Measurements from ENCODE around the gene SLC17A1.

Gene SLC17A1, protein sequence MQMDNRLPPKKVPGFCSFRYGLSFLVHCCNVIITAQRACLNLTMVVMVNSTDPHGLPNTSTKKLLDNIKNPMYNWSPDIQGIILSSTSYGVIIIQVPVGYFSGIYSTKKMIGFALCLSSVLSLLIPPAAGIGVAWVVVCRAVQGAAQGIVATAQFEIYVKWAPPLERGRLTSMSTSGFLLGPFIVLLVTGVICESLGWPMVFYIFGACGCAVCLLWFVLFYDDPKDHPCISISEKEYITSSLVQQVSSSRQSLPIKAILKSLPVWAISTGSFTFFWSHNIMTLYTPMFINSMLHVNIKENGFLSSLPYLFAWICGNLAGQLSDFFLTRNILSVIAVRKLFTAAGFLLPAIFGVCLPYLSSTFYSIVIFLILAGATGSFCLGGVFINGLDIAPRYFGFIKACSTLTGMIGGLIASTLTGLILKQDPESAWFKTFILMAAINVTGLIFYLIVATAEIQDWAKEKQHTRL

GRCh38 chr6:25831532-25832306, at the start of gene SLC17A1:
SLC17A1 (minus strand) TSS chr6:25832052; CDS start chr6:25830557, 1,495 bp downstream.
- Histone ChIP-seq H3K9ac (ENCODE audit: low read length) (no peak within 1 kb of the TSS), H3F3A (ENCODE audit: insufficient read depth, low read length) (no peaks in the 10 kb centered on the region), H3K4me3 (ENCODE audit: low read length) (no peak within 1 kb of the TSS), H3K9me2 (replicated peaks; ENCODE audit: insufficient read depth, low read length) (no peaks in the 10 kb centered on the region), H3K27ac (ENCODE audit: low read length) (no peak within 1 kb of the TSS), H3K9me3 (replicated peaks; ENCODE audit: insufficient read depth, low read length) (no peaks in the 10 kb centered on the region), H3K4me2 (ENCODE audit: low read depth, low read length) (no peak within 1 kb of the TSS), H3K79me2 (ENCODE audit: low read length) (no peaks in the 10 kb centered on the region), H4K20me1 (ENCODE audit: insufficient read depth, low read length) (no peaks in the 10 kb centered on the region), H3K27me3 (replicated peaks; ENCODE audit: insufficient read depth, low read length) (no peaks in the 10 kb centered on the region), H2AFZ (ENCODE audit: low read length) (no peak within 1 kb of the TSS), H3K4me1 (ENCODE audit: low read length) (no peaks in the 10 kb centered on the region), H3K36me3 (replicated peaks; ENCODE audit: insufficient read depth, low read length) (no peaks in the 10 kb centered on the region)
- no peak for DNase-seq
- TF ChIP-seq CTCF (IDR thresholded peaks at IDR 0.05; ENCODE audit: low read length) (no peak), EZH2phosphoT487 (IDR thresholded peaks at IDR 0.05; ENCODE audit: low read length) (no peak), EZH2 (optimal IDR thresholded peaks at IDR 0.05; ENCODE audit: low read depth, low read length) (no peak)

- no peak overlapping the region for H3K4me3 ChIP-seq (ENCODE audit: low read length)
- H3K9me3 ChIP-seq (replicated peaks; ENCODE audit: insufficient read depth, low read length): no peaks in the 10 kb centered on the region
- H3K9ac ChIP-seq (ENCODE audit: low read length): no peak overlapping the region
- H3K27ac ChIP-seq (ENCODE audit: low read length): no peak overlapping the region
- H3K36me3 ChIP-seq (replicated peaks; ENCODE audit: insufficient read depth, low read length): no peaks in the 10 kb centered on the region
- H4K20me1 ChIP-seq (ENCODE audit: insufficient read depth, low read length): no peaks in the 10 kb centered on the region
- no peak for DNase-seq
- H3K79me2 ChIP-seq (ENCODE audit: low read length): no peaks in the 10 kb centered on the region
- no peaks in the 10 kb centered on the region for H3K9me2 ChIP-seq (replicated peaks; ENCODE audit: insufficient read depth, low read length)
- H3F3A ChIP-seq (ENCODE audit: insufficient read depth, low read length): no peaks in the 10 kb centered on the region
- H3K4me2 ChIP-seq (ENCODE audit: low read depth, low read length): no peak overlapping the region
- H2AFZ ChIP-seq (ENCODE audit: low read length): no peak overlapping the region
- no peaks in the 10 kb centered on the region for H3K4me1 ChIP-seq (ENCODE audit: low read length)
- TF ChIP-seq EZH2phosphoT487 (IDR thresholded peaks at IDR 0.05; ENCODE audit: low read length) (no peak), EZH2 (optimal IDR thresholded peaks at IDR 0.05; ENCODE audit: low read depth, low read length) (no peak), CTCF (IDR thresholded peaks at IDR 0.05; ENCODE audit: low read length) (no peak)
- no peaks in the 10 kb centered on the region for H3K27me3 ChIP-seq (replicated peaks; ENCODE audit: insufficient read depth, low read length)
These were observed 48.7 kb upstream of the SLC17A1 start for GRCh38 chr6:25880601-25881000.

- no peak overlapping the region for H3K4me2 ChIP-seq (ENCODE audit: low read depth, low read length)
- H3K4me1 ChIP-seq (ENCODE audit: low read length): no peaks in the 10 kb centered on the region
- H4K20me1 ChIP-seq (ENCODE audit: insufficient read depth, low read length): no peaks in the 10 kb centered on the region
- no peak overlapping the region for H3K27ac ChIP-seq (ENCODE audit: low read length)
- no peak for DNase-seq
- H3K79me2 ChIP-seq (ENCODE audit: low read length): no peaks in the 10 kb centered on the region
- no peaks in the 10 kb centered on the region for H3K9me2 ChIP-seq (replicated peaks; ENCODE audit: insufficient read depth, low read length)
- no peak overlapping the region for H3K4me3 ChIP-seq (ENCODE audit: low read length)
- H3F3A ChIP-seq (ENCODE audit: insufficient read depth, low read length): no peaks in the 10 kb centered on the region
- H3K27me3 ChIP-seq (replicated peaks; ENCODE audit: insufficient read depth, low read length): no peaks in the 10 kb centered on the region
- H3K9me3 ChIP-seq (replicated peaks; ENCODE audit: insufficient read depth, low read length): no peaks in the 10 kb centered on the region
- no peak overlapping the region for H2AFZ ChIP-seq (ENCODE audit: low read length)
- no peaks in the 10 kb centered on the region for H3K36me3 ChIP-seq (replicated peaks; ENCODE audit: insufficient read depth, low read length)
- H3K9ac ChIP-seq (ENCODE audit: low read length): no peak overlapping the region
- no peak for TF ChIP-seq CTCF (IDR thresholded peaks at IDR 0.05; ENCODE audit: low read length)
- no peak for TF ChIP-seq EZH2phosphoT487 (IDR thresholded peaks at IDR 0.05; ENCODE audit: low read length)
- TF ChIP-seq EZH2 (optimal IDR thresholded peaks at IDR 0.05; ENCODE audit: low read depth, low read length): no peak
These were observed 47.0 kb upstream of the SLC17A1 start for GRCh38 chr6:25878721-25879322.
